C4-2B (cell line): Measurements from ENCODE around the gene JAKMIP1.

ENCODE experiments used
- H3K27ac ChIP-seq: fragments of 450-650 bp; 2 replicates; pipeline ENCODE4 v1.5.1; 2017
- ZFX ChIP-seq: fragments of 450-650 bp; IDR thresholded peaks from 2 replicates; pipeline ENCODE4 v1.6.1; 2017
- TF ChIP-seq, protein P1 (sequence below): fragments of 450-650 bp; conservative IDR thresholded peaks from 2 replicates; pipeline ENCODE4 v1.5.1; 2017; ENCODE audit warnings: mild to moderate bottlenecking

Gene JAKMIP1

DNA sequence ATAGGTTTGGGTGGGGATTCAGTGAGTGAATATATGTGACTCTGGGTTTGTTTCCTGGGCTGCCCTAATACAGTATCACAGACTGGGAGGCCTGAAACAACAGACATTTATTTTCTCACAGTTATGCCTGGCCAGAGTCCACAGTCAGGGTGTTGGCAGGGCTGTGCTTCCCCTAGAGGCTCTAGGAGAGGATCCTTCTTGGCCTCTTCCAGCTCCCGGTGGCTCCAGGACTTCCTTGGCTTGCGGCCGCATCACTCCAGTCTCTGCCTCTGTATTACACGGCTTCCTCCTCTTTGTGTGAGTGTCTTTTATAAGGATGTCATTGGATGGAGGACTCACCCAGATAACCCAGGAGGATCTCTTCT lies 5.2 kb upstream of the JAKMIP1 start:
- no peak overlapping the region for H3K27ac ChIP-seq
- TF ChIP-seq, protein P1, sequence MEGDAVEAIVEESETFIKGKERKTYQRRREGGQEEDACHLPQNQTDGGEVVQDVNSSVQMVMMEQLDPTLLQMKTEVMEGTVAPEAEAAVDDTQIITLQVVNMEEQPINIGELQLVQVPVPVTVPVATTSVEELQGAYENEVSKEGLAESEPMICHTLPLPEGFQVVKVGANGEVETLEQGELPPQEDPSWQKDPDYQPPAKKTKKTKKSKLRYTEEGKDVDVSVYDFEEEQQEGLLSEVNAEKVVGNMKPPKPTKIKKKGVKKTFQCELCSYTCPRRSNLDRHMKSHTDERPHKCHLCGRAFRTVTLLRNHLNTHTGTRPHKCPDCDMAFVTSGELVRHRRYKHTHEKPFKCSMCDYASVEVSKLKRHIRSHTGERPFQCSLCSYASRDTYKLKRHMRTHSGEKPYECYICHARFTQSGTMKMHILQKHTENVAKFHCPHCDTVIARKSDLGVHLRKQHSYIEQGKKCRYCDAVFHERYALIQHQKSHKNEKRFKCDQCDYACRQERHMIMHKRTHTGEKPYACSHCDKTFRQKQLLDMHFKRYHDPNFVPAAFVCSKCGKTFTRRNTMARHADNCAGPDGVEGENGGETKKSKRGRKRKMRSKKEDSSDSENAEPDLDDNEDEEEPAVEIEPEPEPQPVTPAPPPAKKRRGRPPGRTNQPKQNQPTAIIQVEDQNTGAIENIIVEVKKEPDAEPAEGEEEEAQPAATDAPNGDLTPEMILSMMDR, result no peak
- TF ChIP-seq ZFX, result no peak

- H3K27ac ChIP-seq, result no peak overlapping the region
- TF ChIP-seq, protein P1, result no peak
- no peak for TF ChIP-seq ZFX
Observed at GRCh38 chr4:6204871-6205566, 4.7 kb upstream of the JAKMIP1 start.

DNA sequence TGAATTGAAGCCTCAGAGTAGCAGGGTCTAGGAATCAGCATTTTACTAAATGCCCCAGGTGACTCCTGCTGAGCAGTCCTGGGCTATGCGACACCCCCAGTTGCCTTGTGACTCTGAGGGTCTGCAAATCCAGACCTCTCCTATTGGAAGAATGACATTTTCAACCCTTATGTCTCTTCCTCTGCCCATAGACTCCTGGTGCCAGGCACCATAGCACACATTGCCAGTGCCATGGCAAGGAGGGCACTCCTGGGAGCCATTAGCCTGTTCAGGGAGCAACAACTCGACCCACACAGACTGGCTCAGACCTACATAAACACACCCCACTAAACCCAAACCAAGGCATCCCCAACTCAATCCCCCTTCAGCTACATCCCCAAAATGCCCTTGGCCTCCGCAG lies 3.7 kb upstream of the JAKMIP1 start:
- H3K27ac ChIP-seq, result no peak overlapping the region
- TF ChIP-seq, protein P1, result no peak
- TF ChIP-seq ZFX, result no peak

- TF ChIP-seq, protein P1, result no peak
- TF ChIP-seq ZFX, result no peak
- peak overlapping the region; percentile 73 for H3K27ac ChIP-seq
Observed at GRCh38 chr4:6201580-6202091, 1.3 kb upstream of the JAKMIP1 start.

GRCh38 chr4:6200922-6201362 lies 593 bp upstream of the JAKMIP1 start:
- peak overlapping the region; percentile 73 for H3K27ac ChIP-seq
- no peak for TF ChIP-seq ZFX
- TF ChIP-seq, protein P1, result no peak

DNA sequence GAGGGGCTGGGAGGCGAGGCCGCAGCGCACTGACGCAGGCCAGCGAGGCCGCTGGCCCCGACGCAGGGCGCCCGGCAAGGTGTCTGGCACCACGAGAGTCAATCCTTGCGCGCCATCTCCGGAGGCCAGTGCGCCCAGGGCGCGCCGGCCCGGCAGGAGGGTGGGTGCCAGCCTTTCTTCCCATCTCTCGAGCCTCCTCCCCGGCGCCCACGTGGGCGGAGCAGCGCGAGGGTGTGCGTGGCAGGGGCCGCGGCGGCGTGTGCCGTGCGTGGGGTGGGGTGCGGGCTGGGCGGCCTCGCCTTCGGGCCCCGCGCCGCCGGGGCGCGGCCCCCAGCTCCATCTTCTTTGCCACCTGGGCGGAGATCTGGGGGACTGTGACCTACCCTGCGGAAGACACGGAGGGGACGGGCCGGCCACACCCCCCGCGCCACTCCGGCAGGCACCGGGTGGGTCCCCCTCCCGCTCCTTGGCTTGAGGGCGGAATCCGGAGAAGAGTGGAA lies 877 bp downstream of the JAKMIP1 start:
- no peak for TF ChIP-seq ZFX
- TF ChIP-seq, protein P1, result no peak
- no peak overlapping the region; the same call in 1 of the 2 replicates for H3K27ac ChIP-seq

- TF ChIP-seq, protein P1, result no peak
- TF ChIP-seq ZFX, result no peak
Observed at GRCh38 chr4:6198768-6199421, 1.5 kb downstream of the JAKMIP1 start.

More at GRCh38 chr4:6198768-6199421, 1.5 kb downstream of the JAKMIP1 start:
- H3K27ac ChIP-seq, result no peak overlapping the region
